T47D (cell line): ENCODE data around the gene ATXN1.
A peak's percentile ranks its signal among the peaks of the same experiment; 100 is the strongest.

Experiments used
- DNase-seq, 2 experiments: peaks; one replicate each; pipeline versions ENCODE4 v3.0.0 to v3.0.0-alpha.2; 2011 to 2012; ENCODE audit warnings: low read depth in 1 of 2, low spot score in 1 of 2
- JUND ChIP-seq: IDR thresholded peaks from 2 replicates; pipeline ENCODE4 v1.6.1; 2012; ENCODE audit warnings: low read depth
- in situ Hi-C: cut with HindIII; loops from 2 replicates; pipeline ENCODE4 v1.10.0; 2016; ENCODE audit warnings: low sequenced_read_pairs, low pct_unique_long_range_greater_than_20kb

Gene ATXN1

GRCh38 chr6:16760516-16761470 is at the start of gene ATXN1:
TSS of gene ATXN1 (minus strand) at chr6:16761460.
- DNase-seq: peak in 1 of 2 experiments; percentile 67
- in situ Hi-C loops: no loop called here
- TF ChIP-seq JUND: no peak

GRCh38 chr6:16810411-16810810 is 49.2 kb upstream of the ATXN1 start:
- no peak for TF ChIP-seq JUND
- no peak for DNase-seq
- in situ Hi-C loops: no loop called here

- no peak for DNase-seq
- no peak for TF ChIP-seq JUND
- in situ Hi-C loops: no loop called here
Measured at GRCh38 chr6:16809753-16810358, 48.6 kb upstream of the ATXN1 start.

GRCh38 chr6:16807956-16808355 is 46.7 kb upstream of the ATXN1 start:
- in situ Hi-C loops: no loop called here
- DNase-seq: peak in 1 of 2 experiments; percentile 28
- TF ChIP-seq JUND: no peak

- no peak for TF ChIP-seq JUND
- no peak for DNase-seq
- in situ Hi-C loops: no loop called here
Measured at GRCh38 chr6:16806363-16806762, 45.1 kb upstream of the ATXN1 start.

GRCh38 chr6:16805243-16805950 is 44.1 kb upstream of the ATXN1 start:
- TF ChIP-seq JUND: no peak
- in situ Hi-C loops: no loop called here
- DNase-seq: no peak

GRCh38 chr6:16804546-16805242 is 43.4 kb upstream of the ATXN1 start:
- no peak for TF ChIP-seq JUND
- peak in 1 of 2 experiments; percentile 28 for DNase-seq
- in situ Hi-C loops: no loop called here

- no peak for TF ChIP-seq JUND
- DNase-seq: no peak
- in situ Hi-C loops: no loop called here
Measured at GRCh38 chr6:16803294-16804200, 42.3 kb upstream of the ATXN1 start.

- DNase-seq: no peak
- TF ChIP-seq JUND: no peak
- in situ Hi-C loops: no loop called here
Measured at GRCh38 chr6:16802071-16802470, 40.8 kb upstream of the ATXN1 start.

- in situ Hi-C loops: no loop called here
- TF ChIP-seq JUND: no peak
- DNase-seq: no peak
Measured at GRCh38 chr6:16800942-16801341, 39.7 kb upstream of the ATXN1 start.

GRCh38 chr6:16800341-16800740 is 39.1 kb upstream of the ATXN1 start:
- in situ Hi-C loops: no loop called here
- no peak for DNase-seq
- TF ChIP-seq JUND: no peak
